GM12878 (cell line): Measurements from ENCODE around the gene ADAM20.
A peak's percentile ranks its signal among the peaks of the same experiment; 100 is the strongest.

Experiments used
- CEBPB ChIP-seq, 2 experiments: fragments of 150-350 bp in 1 of 2; IDR thresholded peaks; 2 replicates each; pipeline ENCODE4 v1.6.1; 2012 to 2014; ENCODE audit warnings: low read depth in 2 of 2, low read length in 2 of 2, borderline replicate concordance in 1 of 2, inconsistent platforms in 1 of 2
- CREB1 ChIP-seq: IDR thresholded peaks from 2 replicates; pipeline ENCODE4 v1.6.1; 2012; ENCODE audit warnings: low read depth, mild to moderate bottlenecking, inconsistent platforms
- CTCF ChIP-seq, 3 experiments: IDR thresholded peaks in 2 of 3; conservative IDR thresholded peaks in 1 of 3; 2 replicates each; pipeline ENCODE4 v1.5.1; 2011; ENCODE audit warnings: low read depth in 3 of 3, low read length in 3 of 3, mild to moderate bottlenecking in 3 of 3, control low read depth in 2 of 3, moderate library complexity in 2 of 3, inconsistent platforms in 1 of 3, mixed read lengths in 1 of 3; ENCODE audit not compliant: control insufficient read depth in 2 of 3, insufficient read depth in 1 of 3; ENCODE audit errors: extremely low read depth in 1 of 3
- EP300 ChIP-seq, 2 experiments: fragments of 150-350 bp in 1 of 2; IDR thresholded peaks; 2 replicates each; pipeline ENCODE4 v1.6.1; 2011 to 2012; ENCODE audit warnings: low read depth in 2 of 2, low read length in 2 of 2, borderline replicate concordance in 1 of 2, improper control_type of control experiment in 1 of 2, inconsistent platforms in 1 of 2; ENCODE audit not compliant: control insufficient read depth in 1 of 2
- EZH2 ChIP-seq: IDR thresholded peaks from 2 replicates; pipeline ENCODE4 v1.6.1; 2012; ENCODE audit warnings: low read depth, mild to moderate bottlenecking, control low read depth, inconsistent platforms, low read length, borderline replicate concordance; ENCODE audit not compliant: control insufficient read depth
- HDAC2 ChIP-seq: fragments of 200-600 bp; sonication (generic); IDR thresholded peaks from 2 replicates; pipeline ENCODE4 v1.6.1; 2017
- POLR2AphosphoS5 ChIP-seq: IDR thresholded peaks from 2 replicates; pipeline ENCODE4 v1.6.1; 2011; ENCODE audit warnings: mild to moderate bottlenecking, low read length, inconsistent platforms
- SIN3A ChIP-seq: IDR thresholded peaks from 2 replicates; pipeline ENCODE4 v1.6.1; 2012; ENCODE audit warnings: low read depth, low read length, improper control_type of control experiment
- USF2 ChIP-seq: IDR thresholded peaks from 2 replicates; pipeline ENCODE4 v1.6.1; 2011; ENCODE audit warnings: low read depth, low read length, improper control_type of control experiment, borderline replicate concordance

GRCh38 chr14:70473825-70474224 is 61.0 kb downstream of the ADAM20 start:
- TF ChIP-seq CTCF (IDR thresholded peaks at IDR 0.05 in 2 of 3, conservative IDR thresholded peaks at IDR 0.05 in 1 of 3; ENCODE audit: control insufficient read depth in 2 of 3, extremely low read depth in 1 of 3, insufficient read depth in 1 of 3, low read depth in 3 of 3, low read length in 3 of 3) (no peak), CEBPB (IDR thresholded peaks at IDR 0.05; ENCODE audit: borderline replicate concordance in 1 of 2, low read depth in 2 of 2, low read length in 2 of 2) (no peak), EP300 (IDR thresholded peaks at IDR 0.05; ENCODE audit: borderline replicate concordance in 1 of 2, control insufficient read depth in 1 of 2, low read depth in 2 of 2, low read length in 2 of 2) (peak in 1 of 2 experiments; percentile 67; a peak in 2 of 4 replicates), POLR2AphosphoS5 (no peak), EZH2 (no peak), SIN3A (no peak), CREB1 (peak; percentile 49; the same call in 1 of the 2 replicates), HDAC2 (no peak), USF2 (no peak)
